Measurements from ENCODE around the gene STAG1. TPM values are rescaled to one million over a fixed set of nuclear protein-coding genes. Genes with fewer than 3 reads are reported as not detected.
A peak's percentile ranks its signal among the peaks of the same experiment; 100 is the strongest.

The STAG1 gene
- total and polyA plus RNA-seq, 2 of the 13 experiments (the other 11 are each of a cell fraction or from before 2014, with no cell fraction given): 6.2 to 25.9 TPM

GRCh38 chr3:136503056-136503455, 249.1 kb downstream of the STAG1 start (continued):
- TF ChIP-seq PAXIP1 (CRISPR knock-in tag; conservative IDR thresholded peaks at IDR 0.05) (peak; percentile 63), TRIM22 (IDR thresholded peaks at IDR 0.05) (no peak), CENPX (CRISPR knock-in tag; IDR thresholded peaks at IDR 0.05) (no peak), SNAPC2 (CRISPR knock-in tag; IDR thresholded peaks at IDR 0.05) (no peak), TAF1 (CRISPR knock-in tag; IDR thresholded peaks at IDR 0.05) (no peak), HMG20B (CRISPR knock-in tag; conservative IDR thresholded peaks at IDR 0.05) (no peak), ZNF225 (CRISPR knock-in tag; IDR thresholded peaks at IDR 0.05) (no peak), ZNF747 (CRISPR knock-in tag; IDR thresholded peaks at IDR 0.05; ENCODE audit: borderline replicate concordance) (no peak), NR2F6 (IDR thresholded peaks at IDR 0.05) (peak; percentile 24; the same call in 1 of the 2 replicates), NR2F6 (CRISPR knock-in tag; IDR thresholded peaks at IDR 0.05) (no peak; the same call in 1 of the 2 replicates), RAD21 (CRISPR knock-in tag; IDR thresholded peaks at IDR 0.05) (no peak), HNRNPLL (IDR thresholded peaks at IDR 0.05; ENCODE audit: low read depth, low read length, poor library complexity, severe bottlenecking) (no peak), BRCA1 (CRISPR knock-in tag; IDR thresholded peaks at IDR 0.05) (no peak), ZNF839 (CRISPR knock-in tag; IDR thresholded peaks at IDR 0.05; ENCODE audit: borderline replicate concordance) (no peak), ZNF235 (CRISPR knock-in tag; IDR thresholded peaks at IDR 0.05; ENCODE audit: borderline replicate concordance) (no peak), MXD4 (CRISPR knock-in tag; IDR thresholded peaks at IDR 0.05) (no peak), AGO2 (optimal IDR thresholded peaks at IDR 0.05; ENCODE audit: low read depth, low read length) (no peak), ZNF20 (CRISPR knock-in tag; IDR thresholded peaks at IDR 0.05) (no peak), ZNF264 (CRISPR knock-in tag; IDR thresholded peaks at IDR 0.05) (no peak), SOX5 (CRISPR knock-in tag; IDR thresholded peaks at IDR 0.05; ENCODE audit: borderline replicate concordance) (peak; percentile 58; the same call in 1 of the 2 replicates), SKIL (CRISPR knock-in tag; IDR thresholded peaks at IDR 0.05; ENCODE audit: borderline replicate concordance) (no peak), ZNF720 (CRISPR knock-in tag; IDR thresholded peaks at IDR 0.05) (no peak), ZNF564 (CRISPR knock-in tag; IDR thresholded peaks at IDR 0.05) (no peak), ZBTB1 (CRISPR knock-in tag; IDR thresholded peaks at IDR 0.05; ENCODE audit: borderline replicate concordance) (no peak), E2F2 (CRISPR knock-in tag; IDR thresholded peaks at IDR 0.05; ENCODE audit: borderline replicate concordance) (no peak), HCFC1 (IDR thresholded peaks at IDR 0.05; ENCODE audit: low read depth, low read length) (no peak)

Data from HepG2 (cell line).